GM12878 (cell line): ENCODE data around the gene POU5F2.

Experiments
- CREB1 ChIP-seq: IDR thresholded peaks from 2 replicates; pipeline ENCODE4 v1.6.1; 2012; ENCODE audit warnings: low read depth, mild to moderate bottlenecking, inconsistent platforms
- CTCF ChIP-seq, 3 experiments: IDR thresholded peaks in 2 of 3; conservative IDR thresholded peaks in 1 of 3; 2 replicates each; pipeline ENCODE4 v1.5.1; 2011; ENCODE audit warnings: low read depth in 3 of 3, low read length in 3 of 3, mild to moderate bottlenecking in 3 of 3, control low read depth in 2 of 3, moderate library complexity in 2 of 3, inconsistent platforms in 1 of 3, mixed read lengths in 1 of 3; ENCODE audit not compliant: control insufficient read depth in 2 of 3, insufficient read depth in 1 of 3; ENCODE audit errors: extremely low read depth in 1 of 3
- RBBP5 ChIP-seq: fragments of 200-600 bp; sonication (generic); conservative IDR thresholded peaks from 2 replicates; pipeline ENCODE4 v1.6.1; 2016

GRCh38 chr5:93782978-93783377, 41.6 kb upstream of the POU5F2 start:
- TF ChIP-seq CTCF (IDR thresholded peaks at IDR 0.05 in 2 of 3, conservative IDR thresholded peaks at IDR 0.05 in 1 of 3; ENCODE audit: control insufficient read depth in 2 of 3, extremely low read depth in 1 of 3, insufficient read depth in 1 of 3, low read depth in 3 of 3, low read length in 3 of 3) (no peak), RBBP5 (no peak), CREB1 (no peak)
